ENCODE measurements around the gene XPNPEP3.
"Not testable (repeated sequence)": the region's sequence is repeated elsewhere in the genome, so short reads cannot be mapped to it uniquely, and the experiment has no call there.

The XPNPEP3 gene

GRCh38 chr22:40857309-40857855 lies 434 bp downstream of the XPNPEP3 start:
- no peak for DNase-seq (ENCODE audit: low read depth in 3 of 3)

GRCh38 chr22:40862013-40862412 lies 5.1 kb downstream of the XPNPEP3 start, which contains the start of gene DNAJB7:
Gene DNAJB7 (minus strand): TSS chr22:40862113. CDS start chr22:40861994, 119 bp downstream.
- no peak for DNase-seq (ENCODE audit: low read depth in 3 of 3)

- no peak for DNase-seq (ENCODE audit: low read depth in 3 of 3)
Observed at GRCh38 chr22:40862537-40862936, 5.6 kb downstream of the XPNPEP3 start.

- DNase-seq (ENCODE audit: low read depth in 3 of 3), result no peak
Observed at GRCh38 chr22:40867109-40867508, 10.2 kb downstream of the XPNPEP3 start.

GRCh38 chr22:40868379-40868778 lies 11.4 kb downstream of the XPNPEP3 start:
- DNase-seq (ENCODE audit: low read depth in 3 of 3), result not testable (repeated sequence)

- DNase-seq (ENCODE audit: low read depth in 3 of 3), result no peak
Observed at GRCh38 chr22:40874016-40874415, 17.1 kb downstream of the XPNPEP3 start.

- no peak for DNase-seq (ENCODE audit: low read depth in 3 of 3)
Observed at GRCh38 chr22:40875111-40875510, 18.2 kb downstream of the XPNPEP3 start.

GRCh38 chr22:40876907-40877306 lies 20.0 kb downstream of the XPNPEP3 start:
- no peak for DNase-seq (ENCODE audit: low read depth in 3 of 3)

- no peak for DNase-seq (ENCODE audit: low read depth in 3 of 3)
Observed at GRCh38 chr22:40877488-40877887, 20.5 kb downstream of the XPNPEP3 start.

GRCh38 chr22:40878922-40879321 lies 22.0 kb downstream of the XPNPEP3 start:
- DNase-seq (ENCODE audit: low read depth in 3 of 3), result no peak

GRCh38 chr22:40889116-40889515 lies 32.2 kb downstream of the XPNPEP3 start:
- DNase-seq (ENCODE audit: low read depth in 3 of 3), result no peak

- no peak for DNase-seq (ENCODE audit: low read depth in 3 of 3)
Observed at GRCh38 chr22:40890881-40891280, 33.9 kb downstream of the XPNPEP3 start.

- no peak for DNase-seq (ENCODE audit: low read depth in 3 of 3)
Observed at GRCh38 chr22:40894417-40894816, 37.5 kb downstream of the XPNPEP3 start.

GRCh38 chr22:40898850-40899357 lies 42.0 kb downstream of the XPNPEP3 start:
- DNase-seq (ENCODE audit: low read depth in 3 of 3), result peak; percentile 2 to 13 (median 2)

GRCh38 chr22:40904101-40904500 lies 47.2 kb downstream of the XPNPEP3 start:
- DNase-seq (ENCODE audit: low read depth in 3 of 3), result no peak

- DNase-seq (ENCODE audit: low read depth in 3 of 3), result no peak
Observed at GRCh38 chr22:40908895-40909294, 51.9 kb downstream of the XPNPEP3 start.

GRCh38 chr22:40911772-40912171 lies 54.8 kb downstream of the XPNPEP3 start:
- no peak for DNase-seq (ENCODE audit: low read depth in 3 of 3)

- DNase-seq (ENCODE audit: low read depth in 3 of 3), result not testable (repeated sequence)
Observed at GRCh38 chr22:40912987-40913386, 56.0 kb downstream of the XPNPEP3 start.

- no peak for DNase-seq (ENCODE audit: low read depth in 3 of 3)
Observed at GRCh38 chr22:40919446-40919845, 62.5 kb downstream of the XPNPEP3 start.

GRCh38 chr22:40920526-40920925 lies 63.6 kb downstream of the XPNPEP3 start:
- DNase-seq (ENCODE audit: low read depth in 3 of 3), result no peak

GRCh38 chr22:40922484-40923303 lies 65.7 kb downstream of the XPNPEP3 start:
- DNase-seq (ENCODE audit: low read depth in 3 of 3), result peak in 1 of 3 donors; percentile 7

GRCh38 chr22:40928657-40929056 lies 71.7 kb downstream of the XPNPEP3 start:
- DNase-seq (ENCODE audit: low read depth in 3 of 3), result no peak

GRCh38 chr22:40932396-40932795 lies 75.4 kb downstream of the XPNPEP3 start:
- no peak for DNase-seq (ENCODE audit: low read depth in 3 of 3)
